GM23248 (cell line): ENCODE data around the gene FUT7. TPM values are rescaled to one million over a fixed set of nuclear protein-coding genes. Genes with fewer than 3 reads are reported as not detected.
A peak's percentile ranks its signal among the peaks of the same experiment; 100 is the strongest.

Experiments used
- DNase-seq: peaks from one replicate; pipeline ENCODE4 v3.0.0-alpha.2; 2015
- H2AFZ ChIP-seq: fragments of 200-600 bp; sonication (generic); 2 replicates; pipeline ENCODE4 v1.6.1; 2016; ENCODE audit warnings: antibody characterized with exemption
- H3F3A ChIP-seq: fragments of 200-600 bp; sonication (generic); 2 replicates; pipeline ENCODE4 v1.6.1; 2016; ENCODE audit warnings: mild to moderate bottlenecking, antibody characterized with exemption, mixed run types; ENCODE audit not compliant: insufficient read depth
- H3K27ac ChIP-seq: fragments of 200-600 bp; sonication (generic); 2 replicates; pipeline ENCODE4 v1.5.1; 2016; ENCODE audit warnings: mild to moderate bottlenecking
- H3K27me3 ChIP-seq: fragments of 200-600 bp; sonication (generic); replicated peaks from 2 replicates; pipeline ENCODE4 v1.6.1; 2016; ENCODE audit warnings: mild to moderate bottlenecking; ENCODE audit not compliant: insufficient read depth
- H3K36me3 ChIP-seq: fragments of 200-600 bp; sonication (generic); 2 replicates; pipeline ENCODE4 v1.6.1; 2016; ENCODE audit warnings: low read depth, mild to moderate bottlenecking
- H3K4me1 ChIP-seq: fragments of 200-600 bp; sonication (generic); 2 replicates; pipeline ENCODE4 v1.6.1; 2016; ENCODE audit warnings: mild to moderate bottlenecking; ENCODE audit not compliant: insufficient read depth
- H3K4me2 ChIP-seq: fragments of 200-600 bp; sonication (generic); one replicate; pipeline ENCODE4 v1.6.1; 2016; ENCODE audit warnings: mild to moderate bottlenecking; ENCODE audit not compliant: unreplicated experiment
- H3K4me3 ChIP-seq: fragments of 200-600 bp; sonication (generic); 2 replicates; pipeline ENCODE4 v1.5.1; 2016; ENCODE audit warnings: mild to moderate bottlenecking
- H3K79me2 ChIP-seq: fragments of 200-600 bp; sonication (generic); 2 replicates; pipeline ENCODE4 v1.6.1; 2016; ENCODE audit warnings: mild to moderate bottlenecking; ENCODE audit not compliant: insufficient read depth
- H3K9ac ChIP-seq: fragments of 200-600 bp; sonication (generic); 2 replicates; pipeline ENCODE4 v1.6.1; 2016; ENCODE audit warnings: mild to moderate bottlenecking
- H3K9me2 ChIP-seq: fragments of 200-600 bp; sonication (generic); 2 replicates; pipeline ENCODE4 v1.6.1; 2016; ENCODE audit warnings: mixed run types, mild to moderate bottlenecking, moderate library complexity; ENCODE audit not compliant: insufficient read depth
- H3K9me3 ChIP-seq: fragments of 200-600 bp; sonication (generic); one replicate; pipeline ENCODE4 v1.6.1; 2017; ENCODE audit warnings: low read depth
- H4K20me1 ChIP-seq: fragments of 200-600 bp; sonication (generic); 2 replicates; pipeline ENCODE4 v1.6.0; 2016; ENCODE audit not compliant: insufficient read depth
- EZH2 ChIP-seq: fragments of 200-600 bp; sonication (generic); IDR thresholded peaks from 2 replicates; pipeline ENCODE4 v1.6.1; 2018; ENCODE audit warnings: antibody characterized with exemption, mild to moderate bottlenecking; ENCODE audit not compliant: insufficient read depth, poor library complexity, severe bottlenecking
- EZH2phosphoT487 ChIP-seq: fragments of 200-600 bp; sonication (generic); IDR thresholded peaks from 2 replicates; pipeline ENCODE4 v1.6.1; 2018; ENCODE audit warnings: antibody characterized with exemption, moderate library complexity, mild to moderate bottlenecking, low read depth; ENCODE audit not compliant: insufficient read depth
- WGBS, 2 experiments: methylation state at CpG; one replicate each; pipeline ENCODE4 v1.1.6; 2015 to 2017; ENCODE audit warnings: low lambda C conversion rate in 2 of 2, low coverage in 1 of 2; ENCODE audit errors: missing lambda C conversion rate in 2 of 2; 5-methylcytosine and 5-hydroxymethylcytosine counted together
- in situ Hi-C: fragments of 300-500 bp; cut with MboI; formaldehyde crosslinking; loops from 2 replicates; pipeline ENCODE4 v1.15.0; 2020
- polyA plus RNA-seq: library from polyadenylated mRNA; unstranded; fragments of >200 nt; fragmentation: Nextera tagmentation; extraction: Ambion mirVana; gene quantifications from 2 replicates; pipeline ENCODE4 v1.2.1, GENCODE V29; 2016
- total RNA-seq: library from RNA; depleted of rRNA; stranded (reverse); fragments of >200 nt; shearing (Covaris generic); gene quantifications from 2 replicates; pipeline ENCODE4 v1.2.3, GENCODE V29; 2014

FUT7 gene
- total and polyA plus RNA-seq, 2 experiments from 2014 or later: not detected

GRCh38 chr9:137074657-137075274 is 42.9 kb upstream of the FUT7 start:
- H3F3A ChIP-seq: peaks cover 5% of the 10 kb centered on the region; the same call in 1 of the 2 replicates
- no peak for TF ChIP-seq EZH2
- no peak for TF ChIP-seq EZH2phosphoT487
- no peak overlapping the region for H3K4me2 ChIP-seq
- no peaks in the 10 kb centered on the region for H3K9me3 ChIP-seq
- H3K9me2 ChIP-seq: no peaks in the 10 kb centered on the region
- whole genome bisulfite sequencing, 2 experiments: 91 to 95% methylated on average over 12 of the region's 12 CpGs
- H3K4me1 ChIP-seq: no peaks in the 10 kb centered on the region
- no peaks in the 10 kb centered on the region for H3K27me3 ChIP-seq
- no peak overlapping the region for H2AFZ ChIP-seq
- peaks cover 6% of the 10 kb centered on the region; the same call in 1 of the 2 replicates for H3K79me2 ChIP-seq
- in situ Hi-C loops: no loop called here
- DNase-seq: no peak
- H3K9ac ChIP-seq: no peak overlapping the region
- H3K27ac ChIP-seq: no peak overlapping the region
- no peak overlapping the region for H3K4me3 ChIP-seq
- no peaks in the 10 kb centered on the region for H3K36me3 ChIP-seq
- H4K20me1 ChIP-seq: no peaks in the 10 kb centered on the region

GRCh38 chr9:137073992-137074399 is 42.1 kb upstream of the FUT7 start:
- H3K27ac ChIP-seq: no peak overlapping the region
- no peak overlapping the region for H3K9ac ChIP-seq
- WGBS, 2 experiments: 95 to 96% methylated on average over 8 of the region's 8 CpGs
- no peaks in the 10 kb centered on the region for H3K9me2 ChIP-seq
- no peak for TF ChIP-seq EZH2
- no peak for TF ChIP-seq EZH2phosphoT487
- H3K4me1 ChIP-seq: no peaks in the 10 kb centered on the region
- in situ Hi-C loops: no loop called here
- no peaks in the 10 kb centered on the region for H3K9me3 ChIP-seq
- peaks cover 6% of the 10 kb centered on the region; the same call in 1 of the 2 replicates for H3K79me2 ChIP-seq
- H3K4me3 ChIP-seq: no peak overlapping the region
- no peaks in the 10 kb centered on the region for H3K27me3 ChIP-seq
- no peaks in the 10 kb centered on the region for H3K36me3 ChIP-seq
- no peak overlapping the region for H2AFZ ChIP-seq
- no peak overlapping the region for H3K4me2 ChIP-seq
- peaks cover 5% of the 10 kb centered on the region; the same call in 1 of the 2 replicates for H3F3A ChIP-seq
- H4K20me1 ChIP-seq: no peaks in the 10 kb centered on the region
- DNase-seq: no peak

DNA sequence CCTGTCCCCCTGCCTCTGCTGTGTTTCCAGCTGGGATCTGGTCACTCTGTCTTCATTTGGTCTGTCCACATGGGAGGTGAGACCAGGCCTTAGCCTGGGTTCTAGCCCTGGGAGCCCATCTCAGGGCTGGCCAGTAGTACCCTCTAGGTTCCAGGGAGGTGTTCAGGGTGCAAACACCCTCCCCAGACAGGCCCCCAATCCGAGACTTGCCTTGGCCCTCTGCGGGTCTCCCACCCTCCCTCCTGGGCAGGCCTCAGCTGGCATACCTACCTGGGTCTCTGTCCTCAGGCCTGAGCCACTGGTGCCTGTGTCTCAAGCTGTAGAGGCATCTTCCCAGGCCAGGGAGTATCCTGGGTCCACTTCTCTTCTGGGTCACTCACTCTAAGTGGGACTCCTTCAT is 39.4 kb upstream of the FUT7 start:
- Histone ChIP-seq H3K4me1 (no peaks in the 10 kb centered on the region), H2AFZ (no peak overlapping the region), H3K36me3 (no peaks in the 10 kb centered on the region), H3K4me3 (no peak overlapping the region), H3K9me2 (no peaks in the 10 kb centered on the region), H4K20me1 (no peaks in the 10 kb centered on the region), H3F3A (peaks cover 4% of the 10 kb centered on the region; the same call in 1 of the 2 replicates), H3K9me3 (no peaks in the 10 kb centered on the region), H3K9ac (no peak overlapping the region), H3K4me2 (no peak overlapping the region), H3K27me3 (no peaks in the 10 kb centered on the region), H3K27ac (no peak overlapping the region), H3K79me2 (no peaks in the 10 kb centered on the region)
- TF ChIP-seq EZH2: no peak
- TF ChIP-seq EZH2phosphoT487: no peak
- in situ Hi-C loops: no loop called here
- DNase-seq: no peak
- 46 to 56% methylated on average over 2 of the region's 2 CpGs for WGBS, 2 experiments

DNA sequence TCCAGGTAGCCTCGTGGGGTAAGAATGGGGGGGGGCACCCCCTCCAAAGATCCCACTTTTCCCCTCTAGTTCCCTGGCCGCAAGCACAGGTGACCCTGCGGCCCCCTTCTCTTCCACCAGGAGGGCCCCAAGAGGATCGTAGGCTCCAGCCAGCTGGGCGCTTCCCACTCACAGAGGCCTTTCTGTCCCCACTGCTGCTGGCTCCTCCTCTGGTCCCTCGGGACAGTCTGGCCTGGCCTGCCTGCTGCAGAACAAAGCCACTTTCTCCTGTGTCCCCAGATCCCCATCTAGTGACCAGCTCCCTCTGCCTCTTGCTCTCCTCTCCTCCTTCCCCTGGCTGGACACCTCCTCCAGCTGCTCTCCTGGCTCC is 39.0 kb upstream of the FUT7 start:
- WGBS, 2 experiments: 29 to 48% methylated on average over 4 to 6 of the region's 6 CpGs

More for the DNA sequence above, 39.0 kb upstream of the FUT7 start:
- Histone ChIP-seq H3K9me2 (no peaks in the 10 kb centered on the region), H3K27ac (no peak overlapping the region), H3K27me3 (no peaks in the 10 kb centered on the region), H2AFZ (peak overlapping the region; percentile 72), H3K9me3 (no peaks in the 10 kb centered on the region), H3K4me2 (peak overlapping the region; percentile 67), H4K20me1 (no peaks in the 10 kb centered on the region), H3K4me3 (peak overlapping the region; percentile 65), H3K9ac (peak overlapping the region; percentile 42; the same call in 1 of the 2 replicates), H3K4me1 (no peaks in the 10 kb centered on the region), H3K36me3 (no peaks in the 10 kb centered on the region), H3F3A (no peaks in the 10 kb centered on the region), H3K79me2 (no peaks in the 10 kb centered on the region)
- no peak for DNase-seq
- in situ Hi-C loops: no loop called here
- TF ChIP-seq EZH2phosphoT487 (no peak), EZH2 (no peak)
